Transverse colon (tissue), 4 donors: Measurements from ENCODE around the gene GFPT2.

Experiments used
- POLR2A ChIP-seq: fragments of 450-650 bp; IDR thresholded peaks from one replicate; pipeline ENCODE4 v1.6.1; 2016; ENCODE audit warnings: antibody characterized with exemption, mild to moderate bottlenecking, moderate library complexity
- POLR2AphosphoS5 ChIP-seq, 3 donors: sonication (generic); formaldehyde crosslinking; IDR thresholded peaks; one replicate each; pipeline ENCODE4 v1.6.1; 2016; ENCODE audit warnings: antibody characterized with exemption in 3 of 3
- TF ChIP-seq, protein P1 (sequence below), 5 experiments: fragments of 200-600 bp in 3 of 5; fragments of 450-650 bp in 2 of 5; sonication (generic) in 3 of 5; IDR thresholded peaks; 1 replicate in 2 of 5; 2 replicates in 3 of 5; pipeline ENCODE4 v1.5.1; 2016 to 2017; ENCODE audit warnings: antibody characterized with exemption in 5 of 5, inconsistent platforms in 3 of 5, mild to moderate bottlenecking in 2 of 5, moderate library complexity in 1 of 5

DNA sequence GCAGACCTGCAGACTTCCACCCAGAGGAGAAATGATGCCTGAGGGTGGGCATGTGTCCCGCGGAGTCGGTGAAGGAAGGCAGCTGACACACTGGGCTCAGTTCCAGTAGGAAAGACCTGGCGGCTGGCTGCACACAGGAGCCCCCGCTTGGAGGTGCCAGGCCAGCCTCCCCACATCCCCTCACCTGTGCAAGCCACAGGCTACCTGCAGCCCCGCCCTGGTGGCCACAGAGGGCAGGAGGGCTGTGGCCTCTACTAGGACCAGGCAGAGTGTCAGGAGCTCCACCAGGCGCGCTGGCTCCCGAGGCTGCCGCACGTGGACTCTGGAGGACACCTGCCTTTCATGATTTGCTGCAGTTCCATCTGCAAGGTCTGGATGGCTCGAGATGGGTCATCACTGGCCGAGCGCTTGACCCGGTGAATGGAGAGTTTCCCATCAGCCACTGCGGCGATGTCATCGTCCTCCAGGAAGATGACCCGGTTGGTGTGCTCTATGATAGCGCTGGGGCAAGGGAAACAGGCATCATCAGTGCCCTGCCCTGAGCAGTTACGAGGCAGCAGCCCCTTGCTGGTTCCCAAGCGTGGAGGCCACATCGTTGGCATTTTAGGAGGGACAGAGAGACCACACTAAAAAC, 34.6 kb downstream of the GFPT2 start:
- no peak for TF ChIP-seq POLR2A
- TF ChIP-seq, protein P1, sequence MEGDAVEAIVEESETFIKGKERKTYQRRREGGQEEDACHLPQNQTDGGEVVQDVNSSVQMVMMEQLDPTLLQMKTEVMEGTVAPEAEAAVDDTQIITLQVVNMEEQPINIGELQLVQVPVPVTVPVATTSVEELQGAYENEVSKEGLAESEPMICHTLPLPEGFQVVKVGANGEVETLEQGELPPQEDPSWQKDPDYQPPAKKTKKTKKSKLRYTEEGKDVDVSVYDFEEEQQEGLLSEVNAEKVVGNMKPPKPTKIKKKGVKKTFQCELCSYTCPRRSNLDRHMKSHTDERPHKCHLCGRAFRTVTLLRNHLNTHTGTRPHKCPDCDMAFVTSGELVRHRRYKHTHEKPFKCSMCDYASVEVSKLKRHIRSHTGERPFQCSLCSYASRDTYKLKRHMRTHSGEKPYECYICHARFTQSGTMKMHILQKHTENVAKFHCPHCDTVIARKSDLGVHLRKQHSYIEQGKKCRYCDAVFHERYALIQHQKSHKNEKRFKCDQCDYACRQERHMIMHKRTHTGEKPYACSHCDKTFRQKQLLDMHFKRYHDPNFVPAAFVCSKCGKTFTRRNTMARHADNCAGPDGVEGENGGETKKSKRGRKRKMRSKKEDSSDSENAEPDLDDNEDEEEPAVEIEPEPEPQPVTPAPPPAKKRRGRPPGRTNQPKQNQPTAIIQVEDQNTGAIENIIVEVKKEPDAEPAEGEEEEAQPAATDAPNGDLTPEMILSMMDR (IDR thresholded peaks at IDR 0.05): no peak
- no peak for TF ChIP-seq POLR2AphosphoS5 (IDR thresholded peaks at IDR 0.05)
